ENCODE results near the gene CRYZL1. TPM values are rescaled to one million over a fixed set of nuclear protein-coding genes. Genes with fewer than 3 reads are reported as not detected.

The CRYZL1 gene
- total and polyA plus RNA-seq, 4 donors, result 37.4 to 63.3 (median 51.0) TPM

- no peaks in the 10 kb centered on the region for H3K9me3 ChIP-seq (ENCODE audit: control insufficient read depth, insufficient read depth, low read length)
- peaks cover 30% of the 10 kb centered on the region for H3K36me3 ChIP-seq (ENCODE audit: control insufficient read depth, insufficient read depth, low read length)
- H3K27ac ChIP-seq (ENCODE audit: low read depth, low read length), result no peak overlapping the region
- 60% methylated on average over 1 of the region's 3 CpGs for WGBS (ENCODE audit: insufficient coverage)
- no peak for DNase-seq (ENCODE audit: low read depth in 4 of 6, low spot score in 6 of 6)
- peaks cover 5% of the 10 kb centered on the region for H3K4me1 ChIP-seq (ENCODE audit: control insufficient read depth, insufficient read depth, low read length)
- H3K27me3 ChIP-seq (ENCODE audit: control insufficient read depth, insufficient read depth, low read length), result no peaks in the 10 kb centered on the region
- no peak overlapping the region for H3K4me3 ChIP-seq (ENCODE audit: low read depth, low read length)
Observed at GRCh38 chr21:33546086-33546485, 95.5 kb downstream of the CRYZL1 start.

GRCh38 chr21:33544451-33545195 is 96.9 kb downstream of the CRYZL1 start:
- peak overlapping the region; percentile 98 for H3K4me3 ChIP-seq (ENCODE audit: low read depth, low read length)
- no peak overlapping the region for H3K27ac ChIP-seq (ENCODE audit: low read depth, low read length)
- H3K9me3 ChIP-seq (ENCODE audit: control insufficient read depth, insufficient read depth, low read length), result no peaks in the 10 kb centered on the region
- WGBS (ENCODE audit: insufficient coverage), result no CpG with 5 or more reads among the region's 8 CpGs
- no peak for DNase-seq (ENCODE audit: low read depth in 4 of 6, low spot score in 6 of 6)
- peaks cover 17% of the 10 kb centered on the region for H3K36me3 ChIP-seq (ENCODE audit: control insufficient read depth, insufficient read depth, low read length)
- no peaks in the 10 kb centered on the region for H3K27me3 ChIP-seq (ENCODE audit: control insufficient read depth, insufficient read depth, low read length)
- H3K4me1 ChIP-seq (ENCODE audit: control insufficient read depth, insufficient read depth, low read length), result peaks cover 7% of the 10 kb centered on the region

GRCh38 chr21:33543505-33544129 is 97.9 kb downstream of the CRYZL1 start:
- peaks cover 7% of the 10 kb centered on the region for H3K4me1 ChIP-seq (ENCODE audit: control insufficient read depth, insufficient read depth, low read length)
- H3K27ac ChIP-seq (ENCODE audit: low read depth, low read length), result peak overlapping the region; percentile 100
- DNase-seq (ENCODE audit: low read depth in 4 of 6, low spot score in 6 of 6), result no peak
- peak overlapping the region; percentile 98 for H3K4me3 ChIP-seq (ENCODE audit: low read depth, low read length)
- no peaks in the 10 kb centered on the region for H3K9me3 ChIP-seq (ENCODE audit: control insufficient read depth, insufficient read depth, low read length)
- H3K36me3 ChIP-seq (ENCODE audit: control insufficient read depth, insufficient read depth, low read length), result peaks cover 11% of the 10 kb centered on the region
- H3K27me3 ChIP-seq (ENCODE audit: control insufficient read depth, insufficient read depth, low read length), result no peaks in the 10 kb centered on the region
- WGBS (ENCODE audit: insufficient coverage), result 0% methylated on average over 10 of the region's 26 CpGs

- Histone ChIP-seq H3K27me3 (ENCODE audit: control insufficient read depth, insufficient read depth, low read length) (no peaks in the 10 kb centered on the region), H3K4me3 (ENCODE audit: low read depth, low read length) (peak within 1 kb of the TSS; percentile 98), H3K4me1 (ENCODE audit: control insufficient read depth, insufficient read depth, low read length) (peaks cover 7% of the 10 kb centered on the region), H3K27ac (ENCODE audit: low read depth, low read length) (peak within 1 kb of the TSS; percentile 100), H3K36me3 (ENCODE audit: control insufficient read depth, insufficient read depth, low read length) (peaks cover 15% of the 10 kb centered on the region), H3K9me3 (ENCODE audit: control insufficient read depth, insufficient read depth, low read length) (no peaks in the 10 kb centered on the region)
- 0% methylated on average over 56 of the region's 57 CpGs for WGBS (ENCODE audit: insufficient coverage)
- peak; percentile 95 to 100 (median 98) for DNase-seq (ENCODE audit: low read depth in 4 of 6, low spot score in 6 of 6)
Observed at GRCh38 chr21:33542640-33543504, 98.7 kb downstream of the CRYZL1 start, which contains the start of gene SON. TSS of gene SON (plus strand) at chr21:33543038. CDS start at chr21:33543093, 55 bp downstream.

GRCh38 chr21:33541756-33542639 is 99.5 kb downstream of the CRYZL1 start, which contains the start of gene GART:
TSS of gene GART (minus strand) at chr21:33542117. CDS start at chr21:33539315, 2,802 bp downstream.
- peaks cover 7% of the 10 kb centered on the region for H3K4me1 ChIP-seq (ENCODE audit: control insufficient read depth, insufficient read depth, low read length)
- peak; percentile 51 to 92 (median 72) for DNase-seq (ENCODE audit: low read depth in 4 of 6, low spot score in 6 of 6)
- H3K36me3 ChIP-seq (ENCODE audit: control insufficient read depth, insufficient read depth, low read length), result peaks cover 13% of the 10 kb centered on the region
- peak within 1 kb of the TSS; percentile 98 for H3K4me3 ChIP-seq (ENCODE audit: low read depth, low read length)
- H3K27ac ChIP-seq (ENCODE audit: low read depth, low read length), result peak within 1 kb of the TSS; percentile 100
- WGBS (ENCODE audit: insufficient coverage), result under 1% methylated on average over 55 of the region's 56 CpGs
- no peaks in the 10 kb centered on the region for H3K9me3 ChIP-seq (ENCODE audit: control insufficient read depth, insufficient read depth, low read length)
- no peaks in the 10 kb centered on the region for H3K27me3 ChIP-seq (ENCODE audit: control insufficient read depth, insufficient read depth, low read length)

- H3K9me3 ChIP-seq (ENCODE audit: control insufficient read depth, insufficient read depth, low read length), result no peaks in the 10 kb centered on the region
- peaks cover 7% of the 10 kb centered on the region for H3K4me1 ChIP-seq (ENCODE audit: control insufficient read depth, insufficient read depth, low read length)
- peak overlapping the region; percentile 100 for H3K27ac ChIP-seq (ENCODE audit: low read depth, low read length)
- H3K36me3 ChIP-seq (ENCODE audit: control insufficient read depth, insufficient read depth, low read length), result peaks cover 7% of the 10 kb centered on the region
- H3K27me3 ChIP-seq (ENCODE audit: control insufficient read depth, insufficient read depth, low read length), result no peaks in the 10 kb centered on the region
- WGBS (ENCODE audit: insufficient coverage), result 82% methylated on average over 14 of the region's 19 CpGs
- DNase-seq (ENCODE audit: low read depth in 4 of 6, low spot score in 6 of 6), result peak in 1 of 6 donors; percentile 25
- H3K4me3 ChIP-seq (ENCODE audit: low read depth, low read length), result peak overlapping the region; percentile 98
Observed at GRCh38 chr21:33541105-33541711, 100.3 kb downstream of the CRYZL1 start.

- H3K4me1 ChIP-seq (ENCODE audit: control insufficient read depth, insufficient read depth, low read length), result peaks cover 7% of the 10 kb centered on the region
- no peak overlapping the region for H3K27ac ChIP-seq (ENCODE audit: low read depth, low read length)
- peaks cover 9% of the 10 kb centered on the region for H3K36me3 ChIP-seq (ENCODE audit: control insufficient read depth, insufficient read depth, low read length)
- peak overlapping the region; percentile 98 for H3K4me3 ChIP-seq (ENCODE audit: low read depth, low read length)
- no peaks in the 10 kb centered on the region for H3K9me3 ChIP-seq (ENCODE audit: control insufficient read depth, insufficient read depth, low read length)
- no CpG with 5 or more reads among the region's 3 CpGs for WGBS (ENCODE audit: insufficient coverage)
- no peaks in the 10 kb centered on the region for H3K27me3 ChIP-seq (ENCODE audit: control insufficient read depth, insufficient read depth, low read length)
- DNase-seq (ENCODE audit: low read depth in 4 of 6, low spot score in 6 of 6), result no peak
Observed at GRCh38 chr21:33540711-33541104, 100.8 kb downstream of the CRYZL1 start.

GRCh38 chr21:33539616-33540015 is 101.9 kb downstream of the CRYZL1 start:
- no peak overlapping the region for H3K27ac ChIP-seq (ENCODE audit: low read depth, low read length)
- no peak for DNase-seq (ENCODE audit: low read depth in 4 of 6, low spot score in 6 of 6)
- no peak overlapping the region for H3K4me3 ChIP-seq (ENCODE audit: low read depth, low read length)
- H3K36me3 ChIP-seq (ENCODE audit: control insufficient read depth, insufficient read depth, low read length), result peaks cover 14% of the 10 kb centered on the region
- peaks cover 7% of the 10 kb centered on the region for H3K4me1 ChIP-seq (ENCODE audit: control insufficient read depth, insufficient read depth, low read length)
- H3K9me3 ChIP-seq (ENCODE audit: control insufficient read depth, insufficient read depth, low read length), result no peaks in the 10 kb centered on the region
- H3K27me3 ChIP-seq (ENCODE audit: control insufficient read depth, insufficient read depth, low read length), result no peaks in the 10 kb centered on the region
- no CpG with 5 or more reads among the region's 4 CpGs for WGBS (ENCODE audit: insufficient coverage)
